Measurements from ENCODE around the gene GALNT9. TPM values are rescaled to one million over a fixed set of nuclear protein-coding genes. Genes with fewer than 3 reads are reported as not detected.

GALNT9 gene
- total and polyA plus RNA-seq, 8 donors: 0.15 to 3.1 (median 0.19) TPM; not detected in 5

DNA sequence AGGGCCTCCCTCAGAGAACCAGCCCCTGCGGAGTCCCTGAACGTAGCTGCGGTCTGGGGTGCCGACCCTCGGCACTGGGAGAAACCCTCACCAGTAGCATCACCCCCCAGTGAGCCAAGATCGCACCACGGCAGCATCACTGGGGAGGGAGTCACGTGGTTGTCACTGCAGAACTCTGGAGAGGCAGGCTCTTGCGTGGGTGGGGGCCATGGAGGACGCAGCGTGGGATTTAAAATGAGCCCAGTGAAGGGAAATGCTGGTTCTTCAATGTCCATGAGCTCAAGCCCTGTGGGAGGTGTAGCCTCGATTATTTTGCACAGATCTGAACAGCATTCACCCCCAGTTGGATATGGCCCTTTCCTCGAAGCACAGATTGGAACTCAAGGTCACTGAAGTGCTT, 3.9 kb upstream of the GALNT9 start:
- no peaks in the 10 kb centered on the region for H3K36me3 ChIP-seq
- no peak for DNase-seq
- intact Hi-C loops (cut with DNase I; ENCODE audit: low total_unique reads): no loop called here
- 67 to 81% (median 79%) methylated on average over 6 to 13 of the region's 13 CpGs for WGBS, 5 donors
- peaks cover 27 to 99% (median 55%) of the 10 kb centered on the region in 3 donors for H3K27me3 ChIP-seq
- H3K27ac ChIP-seq: no peak overlapping the region
- no peak overlapping the region for H3K4me3 ChIP-seq
- peaks cover 0 to 8% (median 0%) of the 10 kb centered on the region in 4 donors for H3K9me3 ChIP-seq
- H3K4me1 ChIP-seq: peaks cover 0 to 21% (median 11%) of the 10 kb centered on the region in 4 donors
- TF ChIP-seq EP300 (IDR thresholded peaks at IDR 0.05): no peak
- no peak for TF ChIP-seq POLR2AphosphoS5 (IDR thresholded peaks at IDR 0.05)
- TF ChIP-seq, protein P1, sequence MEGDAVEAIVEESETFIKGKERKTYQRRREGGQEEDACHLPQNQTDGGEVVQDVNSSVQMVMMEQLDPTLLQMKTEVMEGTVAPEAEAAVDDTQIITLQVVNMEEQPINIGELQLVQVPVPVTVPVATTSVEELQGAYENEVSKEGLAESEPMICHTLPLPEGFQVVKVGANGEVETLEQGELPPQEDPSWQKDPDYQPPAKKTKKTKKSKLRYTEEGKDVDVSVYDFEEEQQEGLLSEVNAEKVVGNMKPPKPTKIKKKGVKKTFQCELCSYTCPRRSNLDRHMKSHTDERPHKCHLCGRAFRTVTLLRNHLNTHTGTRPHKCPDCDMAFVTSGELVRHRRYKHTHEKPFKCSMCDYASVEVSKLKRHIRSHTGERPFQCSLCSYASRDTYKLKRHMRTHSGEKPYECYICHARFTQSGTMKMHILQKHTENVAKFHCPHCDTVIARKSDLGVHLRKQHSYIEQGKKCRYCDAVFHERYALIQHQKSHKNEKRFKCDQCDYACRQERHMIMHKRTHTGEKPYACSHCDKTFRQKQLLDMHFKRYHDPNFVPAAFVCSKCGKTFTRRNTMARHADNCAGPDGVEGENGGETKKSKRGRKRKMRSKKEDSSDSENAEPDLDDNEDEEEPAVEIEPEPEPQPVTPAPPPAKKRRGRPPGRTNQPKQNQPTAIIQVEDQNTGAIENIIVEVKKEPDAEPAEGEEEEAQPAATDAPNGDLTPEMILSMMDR (IDR thresholded peaks at IDR 0.05): no peak
- no peak for TF ChIP-seq POLR2A (IDR thresholded peaks at IDR 0.05)

GRCh38 chr12:132330549-132330881, 1.1 kb upstream of the GALNT9 start:
- Histone ChIP-seq H3K4me1 (peaks cover 0 to 38% (median 23%) of the 10 kb centered on the region in 4 donors), H3K36me3 (no peaks in the 10 kb centered on the region), H3K27ac (no peak overlapping the region), H3K9me3 (no peaks in the 10 kb centered on the region), H3K4me3 (no peak overlapping the region), H3K27me3 (peaks cover 27 to 100% (median 57%) of the 10 kb centered on the region in 3 donors)
- no peak for TF ChIP-seq POLR2AphosphoS5 (IDR thresholded peaks at IDR 0.05)
- intact Hi-C loops (cut with DNase I; ENCODE audit: low total_unique reads): no loop called here
- no peak for DNase-seq
- 80 to 92% (median 90%) methylated on average over 5 of the region's 5 CpGs for WGBS, 5 donors

- peaks cover 0 to 38% (median 23%) of the 10 kb centered on the region in 4 donors for H3K4me1 ChIP-seq
- peaks cover 27 to 100% (median 56%) of the 10 kb centered on the region in 3 donors for H3K27me3 ChIP-seq
- no peak for TF ChIP-seq POLR2A (IDR thresholded peaks at IDR 0.05)
- TF ChIP-seq POLR2AphosphoS5 (IDR thresholded peaks at IDR 0.05): no peak
- no peak for TF ChIP-seq EP300 (IDR thresholded peaks at IDR 0.05)
- TF ChIP-seq, protein P1 (IDR thresholded peaks at IDR 0.05): no peak
- intact Hi-C loops (cut with DNase I; ENCODE audit: low total_unique reads): no loop called here
- H3K27ac ChIP-seq: no peak overlapping the region
- peak overlapping the region in 1 of 4 donors; percentile 10 for H3K4me3 ChIP-seq
- no peaks in the 10 kb centered on the region for H3K9me3 ChIP-seq
- no peak for DNase-seq
- 9 to 23% (median 14%) methylated on average over 5 to 44 of the region's 49 CpGs for WGBS, 5 donors
- no peaks in the 10 kb centered on the region for H3K36me3 ChIP-seq
These were observed 545 bp upstream of the GALNT9 start for GRCh38 chr12:132329720-132330548.

- Histone ChIP-seq H3K27me3 (peaks cover 22 to 100% (median 54%) of the 10 kb centered on the region in 3 donors), H3K27ac (peak overlapping the region in 1 of 5 donors; percentile 75)
These were observed 933 bp downstream of the GALNT9 start for GRCh38 chr12:132328282-132329029.

More at GRCh38 chr12:132328282-132329029, 933 bp downstream of the GALNT9 start:
- peak overlapping the region in 1 of 4 donors; percentile 10 for H3K4me3 ChIP-seq
- no peak for DNase-seq
- no peak for TF ChIP-seq EP300 (IDR thresholded peaks at IDR 0.05)
- no peak for TF ChIP-seq POLR2AphosphoS5 (IDR thresholded peaks at IDR 0.05)
- no peak for TF ChIP-seq POLR2A (IDR thresholded peaks at IDR 0.05)
- peaks cover 0 to 38% (median 24%) of the 10 kb centered on the region in 4 donors for H3K4me1 ChIP-seq
- intact Hi-C loops (cut with DNase I; ENCODE audit: low total_unique reads): no loop called here
- H3K9me3 ChIP-seq: no peaks in the 10 kb centered on the region
- no peaks in the 10 kb centered on the region for H3K36me3 ChIP-seq
- 45 to 61% (median 49%) methylated on average over 15 to 34 of the region's 34 CpGs for WGBS, 5 donors
